OCI-LY1 (cell line): Measurements from ENCODE around the gene ST3GAL2.

Source experiments
- H2AFZ ChIP-seq: fragments of 200-600 bp; sonication (generic), shearing (Covaris generic); 2 replicates; pipeline ENCODE4 v1.6.0; 2014; ENCODE audit warnings: antibody characterized with exemption, mild to moderate bottlenecking, low read length
- H3F3A ChIP-seq: fragments of 200-600 bp; sonication (generic), shearing (Covaris generic); 2 replicates; pipeline ENCODE4 v1.6.0; 2014; ENCODE audit warnings: mild to moderate bottlenecking, antibody characterized with exemption, low read length, moderate library complexity; ENCODE audit not compliant: insufficient read depth
- H3K27ac ChIP-seq: fragments of 200-600 bp; sonication (generic); 2 replicates; pipeline ENCODE4 v1.5.1; 2014; ENCODE audit warnings: low read length, mixed run types, mild to moderate bottlenecking, low read depth; ENCODE audit not compliant: poor library complexity, severe bottlenecking
- H3K27me3 ChIP-seq: fragments of 200-600 bp; sonication (generic); 2 replicates; pipeline ENCODE4 v1.6.0; 2014; ENCODE audit warnings: antibody characterized with exemption, mild to moderate bottlenecking, low read length, moderate library complexity; ENCODE audit not compliant: insufficient read depth
- H3K36me3 ChIP-seq: fragments of 200-600 bp; sonication (generic); 2 replicates; pipeline ENCODE4 v1.6.1; 2014; ENCODE audit warnings: mild to moderate bottlenecking, antibody characterized with exemption, low read length, moderate library complexity, mixed read lengths; ENCODE audit not compliant: insufficient read depth
- H3K4me1 ChIP-seq: fragments of 200-600 bp; sonication (generic); 2 replicates; pipeline ENCODE4 v1.5.1; 2014; ENCODE audit warnings: mild to moderate bottlenecking, low read length, moderate library complexity; ENCODE audit not compliant: insufficient read depth, severe bottlenecking
- H3K4me2 ChIP-seq: fragments of 200-600 bp; sonication (generic), shearing (Covaris generic); 2 replicates; pipeline ENCODE4 v1.6.1; 2014; ENCODE audit warnings: low read length
- H3K4me3 ChIP-seq: fragments of 200-600 bp; sonication (generic); 2 replicates; pipeline ENCODE4 v1.5.1; 2014; ENCODE audit warnings: low read length, low read depth, mild to moderate bottlenecking, mixed read lengths; ENCODE audit not compliant: poor library complexity, severe bottlenecking
- H3K79me2 ChIP-seq: fragments of 200-600 bp; shearing (Covaris generic); 2 replicates; pipeline ENCODE4 v1.6.1; 2016; ENCODE audit warnings: mixed run types, low read length, mixed read lengths; ENCODE audit not compliant: insufficient read depth
- H3K9ac ChIP-seq: fragments of 200-600 bp; sonication (generic), shearing (Covaris generic); 2 replicates; pipeline ENCODE4 v1.6.1; 2014; ENCODE audit warnings: mild to moderate bottlenecking, low read length, mixed read lengths
- H3K9me2 ChIP-seq: fragments of 200-600 bp; sonication (generic), shearing (Covaris generic); 2 replicates; pipeline ENCODE4 v1.6.1; 2014; ENCODE audit warnings: low read depth, mild to moderate bottlenecking, low read length, mixed read lengths
- H3K9me3 ChIP-seq: fragments of 200-600 bp; shearing (Covaris generic); 2 replicates; pipeline ENCODE4 v1.6.1; 2014; ENCODE audit warnings: low read length, mixed read lengths
- H4K20me1 ChIP-seq: fragments of 200-600 bp; sonication (generic), shearing (Covaris generic); 2 replicates; pipeline ENCODE4 v1.6.0; 2016; ENCODE audit warnings: mild to moderate bottlenecking, low read length; ENCODE audit not compliant: insufficient read depth
- CTCF ChIP-seq: fragments of 200-600 bp; sonication (generic), shearing (Covaris generic); IDR thresholded peaks from 2 replicates; pipeline ENCODE4 v1.5.1; 2017; ENCODE audit warnings: mild to moderate bottlenecking, antibody characterized with exemption, low read length, moderate library complexity, mixed read lengths
- EZH2 ChIP-seq: fragments of 200-600 bp; sonication (generic), shearing (Covaris generic); IDR thresholded peaks from 2 replicates; pipeline ENCODE4 v1.8.0; 2017; ENCODE audit warnings: borderline replicate concordance, mixed run types, mild to moderate bottlenecking, antibody characterized with exemption, low read length, moderate library complexity, mixed read lengths

ST3GAL2 gene

GRCh38 chr16:70419384-70420327 is 19.2 kb downstream of the ST3GAL2 start:
- H3K27ac ChIP-seq = peak overlapping the region; percentile 51

GRCh38 chr16:70418993-70419318 is 19.9 kb downstream of the ST3GAL2 start:
- Histone ChIP-seq H3K4me1 (peaks cover 43% of the 10 kb centered on the region), H3K9me3 (no peaks in the 10 kb centered on the region), H3K27me3 (no peaks in the 10 kb centered on the region), H3K9me2 (no peaks in the 10 kb centered on the region), H3K79me2 (no peaks in the 10 kb centered on the region), H3K27ac (peak overlapping the region; percentile 51), H2AFZ (no peak overlapping the region), H4K20me1 (no peaks in the 10 kb centered on the region), H3K4me3 (no peak overlapping the region), H3F3A (no peaks in the 10 kb centered on the region), H3K4me2 (no peak overlapping the region; the same call in 1 of the 2 replicates), H3K9ac (no peak overlapping the region; the same call in 1 of the 2 replicates), H3K36me3 (no peaks in the 10 kb centered on the region)
- TF ChIP-seq CTCF (no peak), EZH2 (no peak)

More at GRCh38 chr16:70419384-70420327, 19.2 kb downstream of the ST3GAL2 start:
- Histone ChIP-seq H3K36me3 (no peaks in the 10 kb centered on the region), H3K79me2 (no peaks in the 10 kb centered on the region), H2AFZ (no peak overlapping the region), H3K4me3 (no peak overlapping the region), H3K9ac (no peak overlapping the region; the same call in 1 of the 2 replicates), H4K20me1 (no peaks in the 10 kb centered on the region), H3F3A (no peaks in the 10 kb centered on the region), H3K27me3 (no peaks in the 10 kb centered on the region), H3K9me3 (no peaks in the 10 kb centered on the region), H3K9me2 (no peaks in the 10 kb centered on the region), H3K4me1 (peaks cover 43% of the 10 kb centered on the region), H3K4me2 (no peak overlapping the region; the same call in 1 of the 2 replicates)
- TF ChIP-seq CTCF (no peak), EZH2 (no peak)

DNA sequence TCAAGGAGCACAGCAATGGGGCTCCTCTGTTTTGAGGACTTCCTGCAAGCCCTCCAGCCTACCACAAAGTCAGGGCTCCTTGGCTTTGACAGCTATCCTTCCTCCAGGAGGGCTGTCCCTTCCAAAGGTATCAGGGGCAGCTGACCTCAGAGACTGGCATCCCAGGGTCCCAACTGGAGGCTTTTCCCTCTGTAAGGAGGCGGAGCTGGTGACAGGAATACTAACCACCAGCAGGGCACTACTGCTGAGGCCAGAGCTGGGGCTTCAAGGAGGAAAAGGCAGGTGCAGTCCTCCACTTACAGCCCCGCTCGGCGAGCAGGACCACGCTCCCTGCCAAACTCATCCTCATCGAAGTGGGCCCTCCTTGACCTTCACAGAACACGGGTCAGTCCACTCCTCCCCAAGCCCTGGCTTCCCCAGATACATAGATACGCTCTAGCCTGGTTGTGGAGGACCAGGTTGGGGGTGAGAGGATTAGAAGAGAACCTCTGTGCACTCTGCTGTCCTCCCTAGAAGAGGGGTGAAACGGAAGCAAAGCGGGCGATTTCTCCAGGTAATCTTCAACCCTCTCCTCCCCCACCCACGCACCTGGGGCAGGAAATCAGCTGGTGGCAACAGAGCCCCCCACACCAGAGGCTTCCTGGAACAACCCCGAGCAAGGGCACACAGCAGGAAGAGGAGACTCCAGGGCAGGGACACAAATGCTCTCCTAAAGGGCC is 20.5 kb downstream of the ST3GAL2 start:
- Histone ChIP-seq H3K27ac (peak overlapping the region; percentile 51), H3K79me2 (no peaks in the 10 kb centered on the region), H3K36me3 (no peaks in the 10 kb centered on the region)

More for the DNA sequence above, 20.5 kb downstream of the ST3GAL2 start:
- no peak overlapping the region for H3K4me3 ChIP-seq
- H4K20me1 ChIP-seq = no peaks in the 10 kb centered on the region
- H3K4me1 ChIP-seq = peaks cover 43% of the 10 kb centered on the region
- H3K9me3 ChIP-seq = no peaks in the 10 kb centered on the region
- no peak overlapping the region for H3K4me2 ChIP-seq
- TF ChIP-seq EZH2 (no peak), CTCF (no peak)
- H3K9me2 ChIP-seq = no peaks in the 10 kb centered on the region
- H3F3A ChIP-seq = no peaks in the 10 kb centered on the region
- no peaks in the 10 kb centered on the region for H3K27me3 ChIP-seq
- no peak overlapping the region for H2AFZ ChIP-seq
- H3K9ac ChIP-seq = no peak overlapping the region; the same call in 1 of the 2 replicates
